ENCODE data around the gene ARHGAP35.

DNA sequence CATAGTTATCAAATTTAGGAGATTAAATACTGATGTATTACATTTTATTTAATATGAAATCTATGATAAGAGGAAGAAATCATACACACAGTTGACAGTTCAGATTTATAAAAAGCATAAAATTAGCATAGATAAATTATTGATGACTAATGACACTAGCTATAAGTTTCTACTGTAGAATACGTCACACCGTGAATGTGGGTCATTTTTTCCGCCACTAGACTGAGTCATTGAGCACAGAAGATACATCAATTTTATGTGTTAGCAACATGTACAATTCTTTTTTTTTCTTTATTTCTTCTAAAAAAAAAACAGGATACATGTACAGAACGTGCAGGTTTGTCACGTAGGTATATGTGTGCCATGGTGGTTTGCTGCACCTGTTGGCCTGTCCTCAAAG is 32.3 kb upstream of the ARHGAP35 start:
- no peak for TF ChIP-seq POLR2AphosphoS5 (IDR thresholded peaks at IDR 0.05; ENCODE audit: low read depth, low read length)
- TF ChIP-seq, protein P1, sequence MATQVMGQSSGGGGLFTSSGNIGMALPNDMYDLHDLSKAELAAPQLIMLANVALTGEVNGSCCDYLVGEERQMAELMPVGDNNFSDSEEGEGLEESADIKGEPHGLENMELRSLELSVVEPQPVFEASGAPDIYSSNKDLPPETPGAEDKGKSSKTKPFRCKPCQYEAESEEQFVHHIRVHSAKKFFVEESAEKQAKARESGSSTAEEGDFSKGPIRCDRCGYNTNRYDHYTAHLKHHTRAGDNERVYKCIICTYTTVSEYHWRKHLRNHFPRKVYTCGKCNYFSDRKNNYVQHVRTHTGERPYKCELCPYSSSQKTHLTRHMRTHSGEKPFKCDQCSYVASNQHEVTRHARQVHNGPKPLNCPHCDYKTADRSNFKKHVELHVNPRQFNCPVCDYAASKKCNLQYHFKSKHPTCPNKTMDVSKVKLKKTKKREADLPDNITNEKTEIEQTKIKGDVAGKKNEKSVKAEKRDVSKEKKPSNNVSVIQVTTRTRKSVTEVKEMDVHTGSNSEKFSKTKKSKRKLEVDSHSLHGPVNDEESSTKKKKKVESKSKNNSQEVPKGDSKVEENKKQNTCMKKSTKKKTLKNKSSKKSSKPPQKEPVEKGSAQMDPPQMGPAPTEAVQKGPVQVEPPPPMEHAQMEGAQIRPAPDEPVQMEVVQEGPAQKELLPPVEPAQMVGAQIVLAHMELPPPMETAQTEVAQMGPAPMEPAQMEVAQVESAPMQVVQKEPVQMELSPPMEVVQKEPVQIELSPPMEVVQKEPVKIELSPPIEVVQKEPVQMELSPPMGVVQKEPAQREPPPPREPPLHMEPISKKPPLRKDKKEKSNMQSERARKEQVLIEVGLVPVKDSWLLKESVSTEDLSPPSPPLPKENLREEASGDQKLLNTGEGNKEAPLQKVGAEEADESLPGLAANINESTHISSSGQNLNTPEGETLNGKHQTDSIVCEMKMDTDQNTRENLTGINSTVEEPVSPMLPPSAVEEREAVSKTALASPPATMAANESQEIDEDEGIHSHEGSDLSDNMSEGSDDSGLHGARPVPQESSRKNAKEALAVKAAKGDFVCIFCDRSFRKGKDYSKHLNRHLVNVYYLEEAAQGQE (IDR thresholded peaks at IDR 0.05; ENCODE audit: insufficient read depth in 1 of 2, low read depth in 2 of 2, low read length in 1 of 2), result no peak
- TF ChIP-seq, protein P2, sequence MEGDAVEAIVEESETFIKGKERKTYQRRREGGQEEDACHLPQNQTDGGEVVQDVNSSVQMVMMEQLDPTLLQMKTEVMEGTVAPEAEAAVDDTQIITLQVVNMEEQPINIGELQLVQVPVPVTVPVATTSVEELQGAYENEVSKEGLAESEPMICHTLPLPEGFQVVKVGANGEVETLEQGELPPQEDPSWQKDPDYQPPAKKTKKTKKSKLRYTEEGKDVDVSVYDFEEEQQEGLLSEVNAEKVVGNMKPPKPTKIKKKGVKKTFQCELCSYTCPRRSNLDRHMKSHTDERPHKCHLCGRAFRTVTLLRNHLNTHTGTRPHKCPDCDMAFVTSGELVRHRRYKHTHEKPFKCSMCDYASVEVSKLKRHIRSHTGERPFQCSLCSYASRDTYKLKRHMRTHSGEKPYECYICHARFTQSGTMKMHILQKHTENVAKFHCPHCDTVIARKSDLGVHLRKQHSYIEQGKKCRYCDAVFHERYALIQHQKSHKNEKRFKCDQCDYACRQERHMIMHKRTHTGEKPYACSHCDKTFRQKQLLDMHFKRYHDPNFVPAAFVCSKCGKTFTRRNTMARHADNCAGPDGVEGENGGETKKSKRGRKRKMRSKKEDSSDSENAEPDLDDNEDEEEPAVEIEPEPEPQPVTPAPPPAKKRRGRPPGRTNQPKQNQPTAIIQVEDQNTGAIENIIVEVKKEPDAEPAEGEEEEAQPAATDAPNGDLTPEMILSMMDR (IDR thresholded peaks at IDR 0.05), result no peak
